ENCODE results near the gene SLC25A26.

The SLC25A26 gene

DNA sequence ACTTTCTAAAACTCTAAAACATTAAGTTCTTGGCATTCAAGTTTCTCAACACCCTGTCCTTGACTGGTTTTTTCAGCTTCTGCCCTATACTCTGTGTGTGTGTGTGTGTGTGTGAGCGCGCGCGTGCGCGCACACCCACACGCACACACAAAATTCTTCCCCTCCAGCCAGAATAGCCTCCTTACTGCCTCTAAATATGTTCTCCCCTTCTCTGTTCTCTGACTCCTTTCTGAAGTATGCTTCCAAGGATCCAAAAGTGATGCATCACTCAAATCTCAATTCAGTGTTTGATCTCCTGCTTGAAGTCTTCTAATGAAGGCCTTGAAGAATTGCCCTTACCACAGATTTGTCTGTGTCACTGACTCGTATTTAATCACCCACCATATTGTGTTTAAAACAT is 129.8 kb downstream of the SLC25A26 start:
- peaks cover 8% of the 10 kb centered on the region; the same call in 1 of the 2 replicates for H3K4me1 ChIP-seq (ENCODE audit: control insufficient read depth, insufficient read depth, low read length)
- no peaks in the 10 kb centered on the region for H3K27me3 ChIP-seq (ENCODE audit: control insufficient read depth, insufficient read depth, low read length)

DNA sequence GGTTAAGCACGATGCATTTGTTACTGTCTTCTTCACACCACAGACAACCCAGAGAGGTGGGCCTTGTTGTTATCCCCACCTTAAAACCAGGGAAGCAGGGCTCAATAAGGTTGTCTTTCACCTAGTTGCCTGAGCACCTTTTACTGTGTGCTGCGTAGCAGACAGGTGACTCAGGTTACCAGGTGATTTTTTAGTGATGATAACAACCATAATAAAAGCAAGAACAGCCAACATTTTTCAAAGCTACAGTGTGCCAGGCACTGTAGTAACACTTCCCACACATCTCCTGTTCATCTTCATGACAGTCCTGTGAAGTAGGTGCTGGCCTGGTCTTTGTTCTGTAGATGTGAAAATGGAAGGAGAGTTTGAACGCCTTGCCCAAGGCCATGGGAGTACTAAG is 132.2 kb downstream of the SLC25A26 start:
- Histone ChIP-seq H3K27me3 (ENCODE audit: control insufficient read depth, insufficient read depth, low read length) (no peaks in the 10 kb centered on the region), H3K4me1 (ENCODE audit: control insufficient read depth, insufficient read depth, low read length) (peaks cover 8% of the 10 kb centered on the region; the same call in 1 of the 2 replicates), H3K36me3 (ENCODE audit: control insufficient read depth, insufficient read depth, low read length) (no peaks in the 10 kb centered on the region)

More for the DNA sequence above, 129.8 kb downstream of the SLC25A26 start:
- Histone ChIP-seq H3K36me3 (ENCODE audit: control insufficient read depth, insufficient read depth, low read length) (no peaks in the 10 kb centered on the region), H3K27ac (ENCODE audit: low read depth, low read length) (no peak overlapping the region), H3K9ac (ENCODE audit: low read depth, low read length) (no peak overlapping the region), H3K4me3 (ENCODE audit: low read depth, low read length) (no peak overlapping the region), H3K9me3 (ENCODE audit: control insufficient read depth, insufficient read depth, low read length) (no peaks in the 10 kb centered on the region)

DNA sequence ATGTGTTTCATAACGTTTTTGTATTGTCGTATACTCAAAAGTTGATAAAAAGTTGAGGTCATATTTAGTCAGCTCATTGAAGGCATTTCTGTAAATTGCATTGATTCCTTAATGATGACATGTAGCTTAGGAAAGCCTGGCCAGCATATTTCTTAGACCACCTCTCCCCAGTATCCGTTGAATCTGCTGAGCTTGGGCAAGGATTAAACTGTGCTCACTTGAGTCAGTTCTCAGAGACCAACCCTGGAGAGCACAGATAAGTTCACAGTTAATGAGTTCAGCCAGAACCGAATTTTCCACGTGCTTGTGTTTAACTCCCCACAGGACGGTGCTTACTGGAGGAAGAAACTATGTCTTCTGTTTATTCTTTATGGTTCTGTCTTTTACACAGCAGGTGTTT is 132.7 kb downstream of the SLC25A26 start:
- no peak overlapping the region for H3K27ac ChIP-seq (ENCODE audit: low read depth, low read length)
- peaks cover 8% of the 10 kb centered on the region; the same call in 1 of the 2 replicates for H3K4me1 ChIP-seq (ENCODE audit: control insufficient read depth, insufficient read depth, low read length)
- no peak overlapping the region for H3K9ac ChIP-seq (ENCODE audit: low read depth, low read length)
- no peaks in the 10 kb centered on the region for H3K36me3 ChIP-seq (ENCODE audit: control insufficient read depth, insufficient read depth, low read length)
- H3K9me3 ChIP-seq (ENCODE audit: control insufficient read depth, insufficient read depth, low read length): no peaks in the 10 kb centered on the region
- no peak overlapping the region for H3K4me3 ChIP-seq (ENCODE audit: low read depth, low read length)
- no peaks in the 10 kb centered on the region for H3K27me3 ChIP-seq (ENCODE audit: control insufficient read depth, insufficient read depth, low read length)

More for the DNA sequence above, 132.2 kb downstream of the SLC25A26 start:
- Histone ChIP-seq H3K9ac (ENCODE audit: low read depth, low read length) (no peak overlapping the region), H3K27ac (ENCODE audit: low read depth, low read length) (no peak overlapping the region), H3K4me3 (ENCODE audit: low read depth, low read length) (no peak overlapping the region), H3K9me3 (ENCODE audit: control insufficient read depth, insufficient read depth, low read length) (no peaks in the 10 kb centered on the region)

DNA sequence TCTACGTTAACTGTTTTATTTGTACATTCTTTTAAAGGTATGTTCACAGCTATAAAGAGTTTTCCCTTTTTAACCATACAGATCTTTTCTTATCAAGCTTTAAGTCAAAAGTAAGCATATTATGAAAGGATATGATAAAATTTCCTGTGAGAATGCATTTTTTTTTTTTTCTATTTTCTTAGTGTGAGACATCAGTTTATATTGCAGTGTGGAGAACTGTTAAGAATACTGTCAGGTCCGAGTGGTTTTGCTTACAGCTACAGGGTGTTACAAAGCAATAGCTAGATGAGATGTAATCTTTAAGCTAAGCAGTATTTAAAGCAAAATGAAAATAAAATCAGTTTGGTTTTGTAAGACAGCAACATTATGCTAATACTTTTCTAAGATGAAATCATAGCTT is 133.2 kb downstream of the SLC25A26 start:
- no peaks in the 10 kb centered on the region for H3K9me3 ChIP-seq (ENCODE audit: control insufficient read depth, insufficient read depth, low read length)
- H3K4me3 ChIP-seq (ENCODE audit: low read depth, low read length): no peak overlapping the region
- no peak overlapping the region for H3K27ac ChIP-seq (ENCODE audit: low read depth, low read length)
- no peak overlapping the region for H3K9ac ChIP-seq (ENCODE audit: low read depth, low read length)
- no peaks in the 10 kb centered on the region for H3K27me3 ChIP-seq (ENCODE audit: control insufficient read depth, insufficient read depth, low read length)
- H3K4me1 ChIP-seq (ENCODE audit: control insufficient read depth, insufficient read depth, low read length): peaks cover 8% of the 10 kb centered on the region; the same call in 1 of the 2 replicates
- H3K36me3 ChIP-seq (ENCODE audit: control insufficient read depth, insufficient read depth, low read length): no peaks in the 10 kb centered on the region

DNA sequence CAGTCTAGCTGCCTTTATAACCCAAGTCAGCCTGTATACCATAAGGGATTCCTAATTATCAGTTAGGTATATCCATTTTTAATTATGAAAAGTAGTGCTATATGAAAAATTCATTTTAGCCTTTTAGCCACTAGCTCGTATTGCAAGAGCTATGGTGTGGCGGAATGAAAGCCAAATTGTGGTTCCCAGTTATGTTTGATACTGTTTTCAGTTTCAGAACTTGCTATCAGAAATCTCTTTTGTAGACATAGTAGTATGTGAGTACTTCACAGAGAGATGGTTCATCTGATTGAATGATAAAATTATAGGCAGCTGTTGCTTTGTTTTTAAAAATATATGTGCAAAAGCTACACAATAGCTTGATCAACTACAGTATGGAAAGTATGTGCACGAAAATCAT is 134.6 kb downstream of the SLC25A26 start:
- Histone ChIP-seq H3K4me3 (ENCODE audit: low read depth, low read length) (no peak overlapping the region), H3K4me1 (ENCODE audit: control insufficient read depth, insufficient read depth, low read length) (peaks cover 8% of the 10 kb centered on the region; the same call in 1 of the 2 replicates), H3K9me3 (ENCODE audit: control insufficient read depth, insufficient read depth, low read length) (no peaks in the 10 kb centered on the region), H3K9ac (ENCODE audit: low read depth, low read length) (no peak overlapping the region), H3K27me3 (ENCODE audit: control insufficient read depth, insufficient read depth, low read length) (no peaks in the 10 kb centered on the region), H3K27ac (ENCODE audit: low read depth, low read length) (no peak overlapping the region), H3K36me3 (ENCODE audit: control insufficient read depth, insufficient read depth, low read length) (no peaks in the 10 kb centered on the region)

DNA sequence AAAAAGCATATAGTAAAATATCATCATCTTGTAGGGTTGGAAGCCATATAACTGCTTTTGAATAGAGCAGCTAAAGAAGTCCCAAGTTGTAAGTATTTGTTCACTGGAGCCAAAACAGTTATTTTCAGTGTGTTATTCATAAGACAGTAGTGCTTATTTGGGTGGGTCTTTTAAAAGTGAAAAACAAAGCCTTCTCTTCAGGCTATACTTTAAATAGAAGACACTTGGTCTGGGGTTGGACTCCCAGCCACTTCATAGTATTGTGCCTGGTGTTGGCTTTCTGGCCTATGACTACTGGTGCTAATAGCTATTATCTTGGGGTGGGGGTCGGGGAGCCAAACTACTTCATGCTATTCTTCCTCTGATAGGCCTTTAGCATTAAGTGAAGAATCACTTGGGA is 135.2 kb downstream of the SLC25A26 start:
- Histone ChIP-seq H3K36me3 (ENCODE audit: control insufficient read depth, insufficient read depth, low read length) (no peaks in the 10 kb centered on the region), H3K27ac (ENCODE audit: low read depth, low read length) (no peak overlapping the region), H3K9ac (ENCODE audit: low read depth, low read length) (no peak overlapping the region), H3K27me3 (ENCODE audit: control insufficient read depth, insufficient read depth, low read length) (no peaks in the 10 kb centered on the region), H3K4me1 (ENCODE audit: control insufficient read depth, insufficient read depth, low read length) (peaks cover 8% of the 10 kb centered on the region; the same call in 1 of the 2 replicates), H3K4me3 (ENCODE audit: low read depth, low read length) (no peak overlapping the region), H3K9me3 (ENCODE audit: control insufficient read depth, insufficient read depth, low read length) (no peaks in the 10 kb centered on the region)

DNA sequence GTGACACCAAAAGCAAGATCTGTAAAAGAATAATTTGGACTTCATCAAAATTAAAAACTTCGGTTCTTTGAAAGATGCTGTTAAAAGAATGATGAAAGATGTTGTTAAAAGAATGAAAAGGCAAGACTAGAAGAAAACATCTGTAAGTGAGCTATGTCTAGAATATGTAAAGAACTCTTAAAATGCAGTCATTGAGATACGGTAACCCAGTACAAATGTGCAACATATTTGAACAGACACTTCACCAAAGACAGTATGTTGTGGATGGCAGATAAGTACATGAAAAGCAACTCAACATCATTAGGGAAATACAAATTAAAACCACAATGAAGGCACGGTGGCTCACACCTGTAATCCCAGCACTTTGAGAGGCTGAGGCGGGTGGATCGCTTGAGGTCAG is 140.6 kb downstream of the SLC25A26 start:
- Histone ChIP-seq H3K9ac (ENCODE audit: low read depth, low read length) (no peak overlapping the region), H3K9me3 (ENCODE audit: control insufficient read depth, insufficient read depth, low read length) (no peaks in the 10 kb centered on the region), H3K36me3 (ENCODE audit: control insufficient read depth, insufficient read depth, low read length) (no peaks in the 10 kb centered on the region), H3K4me3 (ENCODE audit: low read depth, low read length) (no peak overlapping the region), H3K27me3 (ENCODE audit: control insufficient read depth, insufficient read depth, low read length) (no peaks in the 10 kb centered on the region), H3K4me1 (ENCODE audit: control insufficient read depth, insufficient read depth, low read length) (peaks cover 27% of the 10 kb centered on the region), H3K27ac (ENCODE audit: low read depth, low read length) (no peak overlapping the region)

DNA sequence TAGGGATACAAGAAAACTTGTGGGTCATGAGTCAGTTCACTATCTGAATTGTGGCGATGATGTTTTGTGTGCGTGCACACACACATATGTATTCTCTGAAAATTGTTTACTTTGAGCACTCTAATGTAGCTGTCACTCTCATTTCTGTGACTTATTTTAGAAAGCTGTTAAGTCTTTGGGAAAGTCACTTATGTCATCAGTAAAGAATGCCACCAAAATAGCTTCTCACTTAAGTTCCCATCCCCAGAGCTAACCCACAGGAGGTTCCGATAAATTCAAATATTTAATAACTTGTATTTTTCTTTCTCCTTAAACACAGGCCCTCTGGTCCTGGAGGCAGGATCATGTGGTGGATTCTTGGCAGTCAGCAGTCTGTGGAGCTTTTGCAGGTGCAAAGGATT is 141.7 kb downstream of the SLC25A26 start:
- Histone ChIP-seq H3K9me3 (ENCODE audit: control insufficient read depth, insufficient read depth, low read length) (no peaks in the 10 kb centered on the region), H3K9ac (ENCODE audit: low read depth, low read length) (no peak overlapping the region), H3K4me3 (ENCODE audit: low read depth, low read length) (no peak overlapping the region), H3K36me3 (ENCODE audit: control insufficient read depth, insufficient read depth, low read length) (no peaks in the 10 kb centered on the region), H3K27ac (ENCODE audit: low read depth, low read length) (no peak overlapping the region), H3K4me1 (ENCODE audit: control insufficient read depth, insufficient read depth, low read length) (peaks cover 36% of the 10 kb centered on the region), H3K27me3 (ENCODE audit: control insufficient read depth, insufficient read depth, low read length) (no peaks in the 10 kb centered on the region)

DNA sequence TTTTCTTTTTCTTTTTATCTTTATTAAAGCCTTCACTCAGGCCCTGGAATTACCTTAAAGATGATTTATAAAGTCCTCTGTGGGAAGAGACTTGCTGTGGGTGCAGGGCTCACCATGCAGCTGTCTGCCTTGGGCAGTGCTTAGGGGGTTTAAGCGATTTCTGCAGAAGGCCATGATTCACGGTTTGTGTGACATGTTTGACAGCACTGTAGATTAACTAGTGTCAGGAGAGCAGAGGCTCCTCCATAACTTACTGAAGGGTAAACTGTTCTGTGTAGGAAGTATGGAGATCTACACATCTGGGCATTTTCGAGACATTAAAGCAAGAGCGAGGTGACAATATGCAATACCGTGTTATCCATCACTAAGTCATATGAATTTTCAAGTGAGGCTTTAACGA is 142.3 kb downstream of the SLC25A26 start:
- no peak overlapping the region for H3K4me3 ChIP-seq (ENCODE audit: low read depth, low read length)
- peaks cover 36% of the 10 kb centered on the region for H3K4me1 ChIP-seq (ENCODE audit: control insufficient read depth, insufficient read depth, low read length)
- no peaks in the 10 kb centered on the region for H3K27me3 ChIP-seq (ENCODE audit: control insufficient read depth, insufficient read depth, low read length)
- no peak overlapping the region for H3K9ac ChIP-seq (ENCODE audit: low read depth, low read length)
- no peaks in the 10 kb centered on the region for H3K36me3 ChIP-seq (ENCODE audit: control insufficient read depth, insufficient read depth, low read length)
- H3K27ac ChIP-seq (ENCODE audit: low read depth, low read length): no peak overlapping the region
- no peaks in the 10 kb centered on the region for H3K9me3 ChIP-seq (ENCODE audit: control insufficient read depth, insufficient read depth, low read length)

DNA sequence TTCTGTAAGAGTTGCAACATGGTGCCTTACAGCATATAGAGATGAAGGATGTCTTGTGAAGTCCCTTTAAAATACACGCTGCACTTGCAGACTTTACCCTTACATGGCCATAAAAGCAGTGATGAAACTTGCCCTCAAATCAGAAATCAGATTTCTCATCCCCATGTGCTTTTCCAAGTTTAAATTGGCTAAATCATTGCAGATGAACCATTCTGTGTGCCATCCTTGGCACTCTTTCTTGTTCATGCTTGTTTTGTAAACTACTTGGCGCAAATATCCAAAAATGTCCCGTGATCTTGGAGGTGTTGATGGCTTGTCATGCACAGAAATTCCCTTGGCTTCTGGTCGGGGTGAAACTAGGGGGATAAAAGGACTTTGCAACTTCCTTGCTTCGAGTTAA is 144.3 kb downstream of the SLC25A26 start:
- H3K9ac ChIP-seq (ENCODE audit: low read depth, low read length): no peak overlapping the region
- no peaks in the 10 kb centered on the region for H3K27me3 ChIP-seq (ENCODE audit: control insufficient read depth, insufficient read depth, low read length)
- no peaks in the 10 kb centered on the region for H3K9me3 ChIP-seq (ENCODE audit: control insufficient read depth, insufficient read depth, low read length)
- H3K4me1 ChIP-seq (ENCODE audit: control insufficient read depth, insufficient read depth, low read length): peaks cover 36% of the 10 kb centered on the region
- no peaks in the 10 kb centered on the region for H3K36me3 ChIP-seq (ENCODE audit: control insufficient read depth, insufficient read depth, low read length)
- H3K27ac ChIP-seq (ENCODE audit: low read depth, low read length): no peak overlapping the region
- H3K4me3 ChIP-seq (ENCODE audit: low read depth, low read length): no peak overlapping the region

DNA sequence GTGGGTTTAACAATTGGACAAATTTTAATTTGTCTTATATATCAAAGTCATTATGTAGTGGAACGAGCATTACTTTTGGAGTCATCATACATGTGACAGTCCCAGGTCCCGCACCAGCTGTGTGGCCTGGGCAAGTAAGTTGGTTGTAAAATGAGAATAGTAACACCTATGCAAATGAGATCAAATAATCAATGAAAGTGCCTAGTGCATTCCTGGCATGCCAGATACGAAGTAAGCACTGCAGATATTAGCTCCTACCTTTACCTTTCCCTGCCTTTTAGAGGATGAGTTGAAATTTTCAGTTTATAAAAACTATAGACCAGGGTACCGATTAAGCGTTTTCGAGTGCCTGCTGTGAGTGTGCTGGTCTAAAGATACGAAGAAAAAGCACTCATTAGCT is 145.9 kb downstream of the SLC25A26 start:
- Histone ChIP-seq H3K4me3 (ENCODE audit: low read depth, low read length) (no peak overlapping the region), H3K36me3 (ENCODE audit: control insufficient read depth, insufficient read depth, low read length) (0 out of 2 replicates have a peak, but pooled peaks cover 5% of the 10 kb centered on the region), H3K9ac (ENCODE audit: low read depth, low read length) (no peak overlapping the region), H3K27ac (ENCODE audit: low read depth, low read length) (no peak overlapping the region), H3K4me1 (ENCODE audit: control insufficient read depth, insufficient read depth, low read length) (peaks cover 36% of the 10 kb centered on the region), H3K9me3 (ENCODE audit: control insufficient read depth, insufficient read depth, low read length) (no peaks in the 10 kb centered on the region), H3K27me3 (ENCODE audit: control insufficient read depth, insufficient read depth, low read length) (no peaks in the 10 kb centered on the region)

DNA sequence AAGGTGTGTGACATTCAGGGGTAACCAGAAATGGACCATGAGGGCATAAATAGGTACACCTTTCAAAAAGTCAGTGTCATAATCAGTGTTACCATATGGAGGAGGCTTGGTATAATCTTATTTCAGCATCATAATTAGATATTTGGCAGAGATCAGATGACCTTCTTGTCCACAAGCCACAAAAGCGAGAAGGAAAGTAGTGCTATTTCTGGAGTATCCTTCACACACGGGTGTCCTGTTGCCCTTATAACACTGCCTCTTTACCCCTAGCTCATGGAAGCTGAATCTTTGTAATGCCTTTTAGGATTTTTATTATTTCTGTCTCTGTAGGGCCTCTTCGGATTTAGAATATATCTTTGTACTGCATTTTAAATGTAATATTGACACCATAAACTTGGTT is 147.2 kb downstream of the SLC25A26 start:
- no peak overlapping the region for H3K4me3 ChIP-seq (ENCODE audit: low read depth, low read length)
- H3K9ac ChIP-seq (ENCODE audit: low read depth, low read length): no peak overlapping the region
- H3K27ac ChIP-seq (ENCODE audit: low read depth, low read length): no peak overlapping the region
- 0 out of 2 replicates have a peak, but pooled peaks cover 5% of the 10 kb centered on the region for H3K36me3 ChIP-seq (ENCODE audit: control insufficient read depth, insufficient read depth, low read length)
- peaks cover 28% of the 10 kb centered on the region for H3K4me1 ChIP-seq (ENCODE audit: control insufficient read depth, insufficient read depth, low read length)
- H3K9me3 ChIP-seq (ENCODE audit: control insufficient read depth, insufficient read depth, low read length): no peaks in the 10 kb centered on the region
- no peaks in the 10 kb centered on the region for H3K27me3 ChIP-seq (ENCODE audit: control insufficient read depth, insufficient read depth, low read length)

Data from HUES48 (cell line).